A549 (cell line): ENCODE data around the gene PCDHA1. TPM values are rescaled to one million over a fixed set of nuclear protein-coding genes. Genes with fewer than 3 reads are reported as not detected.

ENCODE experiments used
- ATAC-seq, 2 experiments: fragments of 200-7000 bp in 1 of 2; fragments of >200 bp in 1 of 2; cut with Nextera tagmentation in 1 of 2; cut with Tn5 transposase in 1 of 2; 3 replicates each; pipeline versions ENCODE4 v1.8.0 to v1.9.1; 2018 to 2020; ENCODE audit warnings: mild to moderate bottlenecking in 1 of 2, moderate library complexity in 1 of 2
- CTCF ChIA-PET: fragments of 300-600 bp; sonication (Branson Sonifier 250); formaldehyde crosslinking; extraction: SDS; loops from one replicate; lab custom pipeline; 2021; ENCODE audit warnings: antibody characterized with exemption, inconsistent platforms; lab: Yijun Ruan, JAX
- POLR2A ChIA-PET: fragments of 350-600 bp; formaldehyde crosslinking; extraction: SDS; loops from one replicate; lab custom pipeline; 2021; ENCODE audit warnings: antibody characterized with exemption, inconsistent platforms; lab: Yijun Ruan, JAX
- DNase-seq, 2 experiments: peaks; one replicate each; pipeline versions ENCODE4 v3.0.0 to v3.0.0-alpha.2; 2011 to 2016; ENCODE audit warnings: low read depth in 1 of 2, low spot score in 1 of 2
- FAIRE-seq: peaks from 2 replicates; lab custom pipeline; 2011; peaks lifted over from hg19 to GRCh38; lab: Jason Lieb, UNC
- H3K27ac ChIP-seq, 2 experiments: fragments of >200 bp; sonication (Bioruptor Twin); formaldehyde crosslinking; 3 replicates each; pipeline ENCODE4 v1.5.1; 2016 to 2017
- H3K4me1 ChIP-seq: fragments of >200 bp; sonication (Bioruptor Twin); formaldehyde crosslinking; 3 replicates; pipeline ENCODE4 v1.6.1; 2016
- H3K4me2 ChIP-seq: fragments of >200 bp; sonication (Bioruptor Twin); formaldehyde crosslinking; 3 replicates; pipeline ENCODE4 v1.6.1; 2016
- H3K4me3 ChIP-seq: fragments of >200 bp; sonication (Bioruptor Twin); formaldehyde crosslinking; 3 replicates; pipeline ENCODE4 v1.5.1; 2016
- H3K9me3 ChIP-seq: fragments of >200 bp; sonication (Bioruptor Twin); formaldehyde crosslinking; 3 replicates; pipeline ENCODE4 v1.6.1; 2016
- BCL3 ChIP-seq: fragments of >200 bp; sonication (Bioruptor Twin); formaldehyde crosslinking; IDR thresholded peaks from 3 replicates; pipeline ENCODE4 v1.6.1; 2016
- BHLHE40 ChIP-seq: IDR thresholded peaks from 2 replicates; pipeline ENCODE4 v1.6.1; 2012; ENCODE audit warnings: low read depth, low read length, inconsistent platforms
- CBX2 ChIP-seq: fragments of 200-600 bp; sonication (generic); IDR thresholded peaks from 2 replicates; pipeline ENCODE4 v1.6.1; 2016; ENCODE audit warnings: low read depth, mild to moderate bottlenecking, borderline replicate concordance
- CHD2 ChIP-seq: fragments of 150-350 bp; IDR thresholded peaks from 2 replicates; pipeline ENCODE4 v1.6.1; 2014; ENCODE audit warnings: low read length; ENCODE audit not compliant: partially characterized antibody
- CTCF ChIP-seq: fragments of >200 bp; sonication (Bioruptor Twin); formaldehyde crosslinking; IDR thresholded peaks from 3 replicates; pipeline ENCODE4 v1.5.1; 2016
- E2F6 ChIP-seq: IDR thresholded peaks from 2 replicates; pipeline ENCODE4 v1.6.1; 2012; ENCODE audit warnings: low read depth, borderline replicate concordance
- FOSL2 ChIP-seq, 2 experiments: fragments of 450-650 bp in 1 of 2; fragments of >200 bp in 1 of 2; sonication (Bioruptor Twin) in 1 of 2; formaldehyde crosslinking; IDR thresholded peaks; 2 replicates each; pipeline versions ENCODE4 v1.5.0 to v1.6.1; 2016 to 2020; ENCODE audit warnings: mild to moderate bottlenecking in 1 of 2, moderate library complexity in 1 of 2
- HDAC2 ChIP-seq: fragments of 200-600 bp; sonication (generic); IDR thresholded peaks from 2 replicates; pipeline ENCODE4 v1.6.1; 2016
- HES2 ChIP-seq: fragments of >200 bp; sonication (Bioruptor Twin); formaldehyde crosslinking; IDR thresholded peaks from 2 replicates; pipeline ENCODE4 v1.6.1; 2016
- HOXB13 ChIP-seq: fragments of 250-450 bp; sonication (Bioruptor Pico); IDR thresholded peaks from 2 replicates; pipeline ENCODE4 v1.5.0; 2020; ENCODE audit warnings: low read depth, mild to moderate bottlenecking, moderate library complexity
- JUNB ChIP-seq: fragments of >200 bp; sonication (Bioruptor Twin); formaldehyde crosslinking; IDR thresholded peaks from 2 replicates; pipeline ENCODE4 v1.6.1; 2016
- KDM1A ChIP-seq: fragments of 200-600 bp; sonication (generic); IDR thresholded peaks from 2 replicates; pipeline ENCODE4 v1.6.1; 2016; ENCODE audit warnings: low read depth, mild to moderate bottlenecking
- MAX ChIP-seq: IDR thresholded peaks from 2 replicates; pipeline ENCODE4 v1.6.1; 2012
- MYC ChIP-seq: IDR thresholded peaks from 2 replicates; pipeline ENCODE4 v1.6.1; 2012; ENCODE audit warnings: mild to moderate bottlenecking, inconsistent platforms, low read length, improper control_type of control experiment, borderline replicate concordance
- NFE2L2 ChIP-seq: fragments of 150-350 bp; conservative IDR thresholded peaks from 2 replicates; pipeline ENCODE4 v1.6.1; 2014; ENCODE audit warnings: low read length
- NPAS2 ChIP-seq: fragments of 250-450 bp; sonication (Bioruptor Pico); IDR thresholded peaks from 2 replicates; pipeline ENCODE4 v1.8.0; 2022; ENCODE audit warnings: mild to moderate bottlenecking, moderate library complexity, borderline replicate concordance
- NR3C1 ChIP-seq: fragments of >200 bp; sonication (Bioruptor Twin); formaldehyde crosslinking; IDR thresholded peaks from 3 replicates; pipeline ENCODE4 v1.6.1; 2017
- POLR2A ChIP-seq: IDR thresholded peaks from 2 replicates; pipeline ENCODE4 v1.6.1; 2012; ENCODE audit warnings: mild to moderate bottlenecking, low read length
- POLR2AphosphoS2 ChIP-seq: conservative IDR thresholded peaks from 2 replicates; pipeline ENCODE4 v1.6.1; 2012; ENCODE audit warnings: low read length, improper control_type of control experiment, inconsistent platforms
- SMC3 ChIP-seq: fragments of >200 bp; sonication (Bioruptor Twin); formaldehyde crosslinking; IDR thresholded peaks from 3 replicates; pipeline ENCODE4 v1.6.1; 2018; ENCODE audit warnings: inconsistent platforms
- ZC3H11A ChIP-seq: fragments of 450-650 bp; IDR thresholded peaks from 2 replicates; pipeline ENCODE4 v1.6.1; 2014; ENCODE audit warnings: antibody characterized with exemption, mild to moderate bottlenecking
- ZNF302 ChIP-seq: fragments of 250-450 bp; sonication (Bioruptor Pico); IDR thresholded peaks from 2 replicates; pipeline ENCODE4 v1.9.0; 2021; ENCODE audit warnings: inconsistent platforms, mild to moderate bottlenecking, moderate library complexity
- ZSCAN20 ChIP-seq: fragments of 250-450 bp; sonication (Bioruptor Pico); IDR thresholded peaks from 2 replicates; pipeline ENCODE4 v1.8.0; 2022; ENCODE audit warnings: mild to moderate bottlenecking, moderate library complexity
- WGBS: methylation state at CpG from one replicate; pipeline ENCODE4 v1.1.6; 2017; ENCODE audit errors: missing lambda C conversion rate; 5-methylcytosine and 5-hydroxymethylcytosine counted together
- polyA plus RNA-seq, 4 experiments: library from polyadenylated mRNA; depleted of rRNA in 3 of 4; stranded (reverse); fragments of >200 nt; fragmentation: RNase III in 1 of 4; extraction: RNeasy Plus Mini Kit Qiagen cat#74134 plus additional on column Dnase treatment in 1 of 4; gene quantifications; 2 replicates in 3 of 4; 3 replicates in 1 of 4; pipeline ENCODE4 v1.2.3, GENCODE V29; 2011 to 2017

Gene PCDHA1
- polyA plus RNA-seq, 2 of the 4 experiments (the other 2 are of a cell fraction): 0.13 to 0.52 TPM

GRCh38 chr5:140988100-140988499, 202.2 kb downstream of the PCDHA1 start:
- H3K9me3 ChIP-seq: no peaks in the 10 kb centered on the region
- no peak overlapping the region for H3K4me2 ChIP-seq
- WGBS: 38% methylated on average over 5 of the region's 5 CpGs
- no peak overlapping the region for H3K27ac ChIP-seq
- FAIRE-seq (no peak), DNase-seq (no peak), ATAC-seq (no peak)
- TF ChIP-seq FOSL2 (IDR thresholded peaks at IDR 0.05) (no peak), FOSL2 (CRISPR knock-in tag; IDR thresholded peaks at IDR 0.05) (no peak), JUNB (no peak), MAX (no peak), ZNF302 (CRISPR knock-in tag) (no peak), BHLHE40 (no peak), MYC (no peak), CBX2 (no peak), POLR2A (no peak), HOXB13 (CRISPR knock-in tag) (no peak), BCL3 (no peak), ZSCAN20 (CRISPR knock-in tag) (no peak), NFE2L2 (no peak), CHD2 (no peak)
- no peak overlapping the region for H3K4me3 ChIP-seq
- POLR2A ChIA-PET: no interaction called here
- peaks cover 2% of the 10 kb centered on the region; the same call in 1 of the 3 replicates for H3K4me1 ChIP-seq
- CTCF ChIA-PET: interaction anchor here (1.1 to 1.6 kb wide), 3 partner anchors 16 to 119 kb away, joined by 3 to 5 read pairs (median 3); partner anchors contain the start of gene PCDHA11

- no peak for ATAC-seq
These were observed 202.7 kb downstream of the PCDHA1 start for GRCh38 chr5:140988608-140989007.

More at GRCh38 chr5:140988608-140989007, 202.7 kb downstream of the PCDHA1 start:
- no peak overlapping the region for H3K4me3 ChIP-seq
- FAIRE-seq (no peak), DNase-seq (no peak)
- H3K9me3 ChIP-seq: no peaks in the 10 kb centered on the region
- WGBS: 46% methylated on average over 5 of the region's 5 CpGs
- TF ChIP-seq E2F6 (no peak), ZC3H11A (no peak), HES2 (no peak), NR3C1 (no peak), MAX (no peak), NPAS2 (CRISPR knock-in tag) (no peak), BCL3 (no peak), POLR2AphosphoS2 (no peak), CHD2 (no peak), ZSCAN20 (CRISPR knock-in tag) (no peak), SMC3 (no peak), HDAC2 (no peak), KDM1A (no peak), CTCF (no peak), NFE2L2 (no peak)
- TF ChIP-seq, all 56 proteins: peak for 0
- ChIA-PET CTCF (interaction anchor here (1.1 to 2.3 kb wide), 3 partner anchors 15 to 119 kb away, joined by 3 to 6 read pairs (median 3); partner anchors contain the start of gene PCDHA11), POLR2A (no interaction called here)
- H3K4me1 ChIP-seq: peaks cover 2% of the 10 kb centered on the region; the same call in 1 of the 3 replicates
- H3K27ac ChIP-seq: no peak overlapping the region
- no peak overlapping the region for H3K4me2 ChIP-seq
